Stimulated activated CD8-positive, alpha-beta memory T cell treated with anti-CD3 and anti-CD28 coated beads, Interleukin-12 subunit alpha, Interleukin-12 subunit beta, amount 100 ng/mL, for 24 hours (primary cell): ENCODE measurements around the gene FOLR3.
"Not testable (repeated sequence)": the region's sequence is repeated elsewhere in the genome, so short reads cannot be mapped to it uniquely, and the experiment has no call there.

Source experiments
- DNase-seq: peaks from one replicate; pipeline ENCODE4 v3.0.0-alpha.2; 2020; ENCODE audit errors: extremely low read depth

The FOLR3 gene

GRCh38 chr11:72123117-72123653, 12.3 kb upstream of the FOLR3 start:
- no peak for DNase-seq

DNA sequence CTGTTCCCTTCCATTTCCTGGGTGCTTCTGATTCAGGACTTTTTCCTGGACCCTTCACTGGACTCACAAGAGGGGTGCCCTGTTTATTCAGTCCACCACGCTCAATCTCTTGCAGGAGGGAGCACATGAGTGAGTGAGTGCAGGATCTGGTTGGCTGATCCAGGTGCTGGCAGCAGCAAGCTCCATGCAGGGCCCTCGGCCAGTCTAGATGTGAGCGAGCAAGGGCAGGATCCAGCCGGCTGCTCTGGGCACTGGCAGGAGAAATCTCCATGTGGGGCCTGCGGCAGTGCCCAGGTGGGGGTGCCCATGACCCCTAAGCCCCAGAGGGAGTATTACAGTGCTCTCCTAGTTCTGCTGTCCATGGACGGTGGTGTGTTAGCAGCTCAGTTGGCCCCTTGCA, 11.5 kb upstream of the FOLR3 start:
- DNase-seq = no peak

DNA sequence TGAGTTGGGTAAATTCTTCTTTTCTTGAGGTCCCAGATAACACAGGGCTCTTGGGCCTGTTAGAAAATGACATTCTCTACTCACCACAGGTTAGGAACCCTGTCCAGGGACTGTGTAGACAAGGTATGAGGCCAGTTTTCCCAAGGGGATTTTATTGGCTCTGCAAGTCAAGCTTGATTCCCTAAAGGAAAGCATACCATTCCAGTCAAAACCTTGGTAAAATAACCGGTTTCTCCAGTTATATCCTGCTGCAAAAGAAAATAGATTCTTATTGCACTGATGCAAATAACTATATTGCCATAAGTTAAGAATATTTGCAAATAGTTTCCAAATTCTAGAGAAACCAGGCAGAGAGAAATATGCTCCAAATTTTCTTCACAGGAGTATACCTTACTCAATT, 9.6 kb upstream of the FOLR3 start:
- no peak for DNase-seq

- DNase-seq = no peak
These were observed 7.6 kb upstream of the FOLR3 start for GRCh38 chr11:72127923-72128322.

- no peak for DNase-seq
These were observed 6.1 kb upstream of the FOLR3 start for GRCh38 chr11:72129381-72129780.

DNA sequence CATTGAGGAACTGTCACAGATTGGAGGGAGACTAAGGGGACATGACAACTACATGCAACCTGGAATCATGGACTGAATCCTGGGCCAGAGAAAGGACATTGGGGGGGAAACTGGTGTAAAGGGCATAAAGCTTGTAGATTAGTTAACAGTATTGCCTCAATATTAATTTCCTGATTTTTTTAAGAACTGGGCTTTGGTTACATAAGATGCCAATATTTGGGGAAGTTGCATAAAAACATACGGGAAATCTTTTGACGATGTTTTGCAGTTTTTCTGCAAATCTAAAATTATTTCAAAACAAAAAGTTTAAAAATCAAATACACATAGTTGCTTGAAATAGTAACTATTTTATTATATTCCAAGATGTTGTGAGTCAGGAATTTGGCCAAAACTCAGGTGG, 2.9 kb upstream of the FOLR3 start:
- no peak for DNase-seq

DNA sequence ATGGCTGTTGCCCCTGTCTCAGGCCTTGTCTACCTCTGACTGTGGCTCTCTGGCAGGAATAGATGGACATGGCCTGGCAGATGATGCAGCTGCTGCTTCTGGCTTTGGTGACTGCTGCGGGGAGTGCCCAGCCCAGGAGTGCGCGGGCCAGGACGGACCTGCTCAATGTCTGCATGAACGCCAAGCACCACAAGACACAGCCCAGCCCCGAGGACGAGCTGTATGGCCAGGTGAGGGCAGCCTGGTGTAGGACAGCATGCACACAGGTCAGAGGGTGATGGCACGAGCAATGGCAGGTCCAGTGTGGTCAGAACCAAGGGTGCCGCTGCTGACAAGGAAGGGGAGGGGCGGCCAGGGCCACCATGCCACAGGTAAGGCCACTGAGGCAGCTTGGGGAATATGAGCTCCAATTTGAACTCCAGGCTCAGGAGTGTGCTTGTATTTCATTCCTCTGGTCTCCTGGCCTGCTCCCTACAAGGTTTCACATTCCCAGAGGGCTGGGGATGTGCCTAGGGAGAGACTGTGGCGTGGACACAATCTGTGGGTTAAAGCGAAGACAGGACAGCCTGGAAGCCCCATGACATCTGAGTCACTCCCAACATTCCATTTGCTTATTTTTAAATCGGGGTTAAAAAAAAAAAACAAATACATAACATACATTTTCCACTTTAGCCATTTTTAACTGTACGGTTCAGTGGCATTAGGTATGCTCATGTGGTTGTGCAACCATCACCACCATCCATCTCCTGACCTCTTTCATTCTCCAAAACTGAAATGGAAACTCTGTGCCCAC, 562 bp downstream of the FOLR3 start:
- DNase-seq = no peak

GRCh38 chr11:72136684-72137262, 1.2 kb downstream of the FOLR3 start:
- DNase-seq = no peak

DNA sequence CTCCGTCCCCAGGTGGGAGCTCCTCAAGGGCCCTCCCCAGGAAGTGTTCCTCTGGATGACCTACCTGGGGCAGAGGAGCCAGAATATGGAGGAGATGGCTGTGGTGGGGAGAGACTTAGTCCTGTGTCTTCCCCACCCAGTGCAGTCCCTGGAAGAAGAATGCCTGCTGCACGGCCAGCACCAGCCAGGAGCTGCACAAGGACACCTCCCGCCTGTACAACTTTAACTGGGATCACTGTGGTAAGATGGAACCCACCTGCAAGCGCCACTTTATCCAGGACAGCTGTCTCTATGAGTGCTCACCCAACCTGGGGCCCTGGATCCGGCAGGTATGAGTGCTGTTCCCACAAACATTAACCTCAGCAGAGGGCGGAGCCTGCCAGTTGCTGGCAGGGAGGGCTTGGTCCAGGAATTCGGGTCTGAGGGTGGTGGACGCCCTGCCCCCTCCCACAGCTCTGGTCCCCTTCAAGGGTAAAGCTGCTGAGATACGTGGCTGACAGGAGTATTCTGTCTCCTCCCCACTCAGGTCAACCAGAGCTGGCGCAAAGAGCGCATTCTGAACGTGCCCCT, 3.4 kb downstream of the FOLR3 start:
- no peak for DNase-seq

DNA sequence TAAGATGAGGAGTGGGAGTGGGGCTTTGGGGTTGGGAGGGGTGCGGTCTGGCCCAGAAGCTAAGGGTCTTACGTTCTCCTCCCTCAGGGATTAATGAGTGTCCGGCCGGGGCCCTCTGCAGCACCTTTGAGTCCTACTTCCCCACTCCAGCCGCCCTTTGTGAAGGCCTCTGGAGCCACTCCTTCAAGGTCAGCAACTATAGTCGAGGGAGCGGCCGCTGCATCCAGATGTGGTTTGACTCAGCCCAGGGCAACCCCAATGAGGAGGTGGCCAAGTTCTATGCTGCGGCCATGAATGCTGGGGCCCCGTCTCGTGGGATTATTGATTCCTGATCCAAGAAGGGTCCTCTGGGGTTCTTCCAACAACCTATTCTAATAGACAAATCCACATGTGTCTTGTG, 4.0 kb downstream of the FOLR3 start:
- DNase-seq = no peak

DNA sequence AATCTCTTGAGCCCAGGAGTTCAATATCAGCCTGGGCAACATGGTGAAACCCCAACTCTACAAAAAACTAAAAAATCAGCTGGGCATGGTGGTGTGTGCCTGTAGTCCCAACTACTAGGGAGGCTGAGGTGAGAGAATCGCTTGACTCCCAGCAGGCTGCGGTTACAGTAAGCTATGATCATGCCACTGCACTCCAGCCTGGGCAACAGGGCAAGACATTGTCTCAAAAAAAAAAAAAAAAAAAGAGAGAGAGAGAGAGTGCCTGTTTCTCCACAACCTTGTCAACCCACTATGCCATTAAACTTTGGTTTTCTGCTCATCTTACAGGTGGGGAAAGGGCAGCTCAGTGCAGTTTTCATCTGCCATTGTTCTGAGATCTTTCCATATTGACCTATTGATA, 5.1 kb downstream of the FOLR3 start:
- DNase-seq = no peak

DNA sequence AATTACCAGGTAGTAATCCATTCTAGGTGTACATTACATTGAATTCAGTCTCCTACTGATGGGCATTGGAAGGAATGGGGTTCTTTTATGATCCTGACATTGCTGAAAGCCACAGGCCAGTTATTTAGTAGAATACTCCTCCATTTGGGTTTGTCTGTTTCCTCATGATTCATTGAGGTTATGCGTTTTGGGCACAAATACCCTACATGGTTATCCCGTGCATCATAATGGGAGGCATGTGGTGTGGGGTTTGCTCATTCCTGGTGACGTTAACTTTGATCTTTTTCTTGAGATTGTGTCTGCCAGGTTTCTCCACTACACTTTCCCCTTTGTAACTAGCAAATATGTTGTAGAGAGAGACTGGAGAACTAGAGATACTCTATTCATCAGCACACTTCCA, 5.5 kb downstream of the FOLR3 start:
- DNase-seq = no peak

GRCh38 chr11:72142086-72142485, 6.6 kb downstream of the FOLR3 start:
- DNase-seq = not testable (repeated sequence)

DNA sequence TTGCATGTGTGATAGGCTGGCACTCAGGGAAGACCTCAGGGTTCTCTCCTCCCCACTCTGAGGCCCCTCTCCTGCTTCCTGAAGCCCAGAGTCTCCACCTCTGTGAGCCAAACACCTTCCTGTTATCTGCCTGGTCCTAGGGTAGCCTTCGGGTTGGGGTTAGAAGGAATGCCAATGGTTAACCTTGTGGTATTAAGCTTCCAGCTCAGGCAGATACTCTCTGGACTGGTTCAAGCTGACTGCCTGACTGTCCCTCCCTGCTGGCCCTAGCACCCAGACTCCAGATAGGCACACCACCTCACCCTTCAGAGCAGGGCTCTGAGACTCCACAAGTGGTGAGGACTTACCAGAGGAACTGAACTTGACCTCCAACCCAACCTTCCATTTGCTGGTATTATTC, 7.0 kb downstream of the FOLR3 start:
- not testable (repeated sequence) for DNase-seq

GRCh38 chr11:72144807-72145565, 9.5 kb downstream of the FOLR3 start:
- DNase-seq = no peak

GRCh38 chr11:72146625-72147024, 11.1 kb downstream of the FOLR3 start:
- no peak for DNase-seq

DNA sequence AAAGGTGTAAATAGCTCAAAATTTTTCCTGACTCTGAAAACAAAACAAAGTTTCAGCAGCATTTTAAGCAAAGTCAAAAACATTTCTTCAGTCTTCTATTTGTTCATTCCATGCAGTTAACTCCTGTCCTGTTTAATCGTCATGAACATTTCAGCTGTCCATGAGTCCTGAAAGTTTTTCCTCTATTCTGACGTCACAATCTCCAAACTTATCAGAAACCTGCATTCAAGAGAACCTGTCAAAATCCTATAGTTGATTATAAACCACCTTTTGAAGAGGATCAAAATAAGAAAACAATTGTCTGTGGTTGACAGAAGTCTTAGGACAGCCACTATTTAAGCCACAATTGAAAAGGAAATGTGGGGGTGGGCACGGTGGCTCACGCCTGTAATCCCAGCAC, 15.4 kb downstream of the FOLR3 start:
- no peak for DNase-seq

GRCh38 chr11:72153874-72154273, 18.3 kb downstream of the FOLR3 start:
- not testable (repeated sequence) for DNase-seq

DNA sequence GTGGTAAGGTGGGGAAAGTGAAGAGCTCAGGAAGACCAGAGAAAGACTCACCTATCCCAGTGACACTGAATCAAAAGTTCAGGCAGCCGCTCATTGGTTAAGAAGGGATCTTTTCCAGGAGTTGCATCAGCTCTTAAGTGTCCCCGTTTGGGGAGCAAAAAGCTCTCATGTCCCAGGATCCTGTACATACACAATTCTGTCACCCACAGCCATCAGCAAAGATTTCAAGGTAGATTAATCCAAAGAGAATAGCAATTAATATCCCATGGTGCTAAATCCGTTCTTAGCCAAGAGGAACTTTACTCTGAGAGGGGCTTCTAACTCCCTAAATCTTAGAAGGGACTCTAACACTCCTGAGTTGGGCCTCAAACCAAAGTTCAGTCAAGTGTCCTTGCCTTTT, 19.3 kb downstream of the FOLR3 start:
- no peak for DNase-seq

DNA sequence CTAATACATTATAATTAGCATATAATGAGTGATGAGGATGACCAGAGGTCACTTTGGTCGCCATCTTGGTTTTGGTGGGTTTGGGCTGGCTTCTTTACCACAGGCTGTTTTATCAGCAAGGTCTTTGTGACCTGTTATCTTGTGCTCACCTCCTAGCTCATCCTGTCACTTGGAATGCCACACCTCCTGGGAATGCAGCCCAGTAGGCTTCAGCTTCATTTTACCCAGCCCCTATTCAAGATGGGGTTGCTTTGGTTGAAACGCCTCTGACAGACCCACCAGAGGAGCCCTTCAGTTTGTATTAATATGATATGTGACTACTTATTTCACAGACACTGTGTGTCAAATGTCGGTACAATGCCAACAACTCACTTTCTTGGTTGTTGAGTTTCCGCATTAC, 20.2 kb downstream of the FOLR3 start:
- no peak for DNase-seq

DNA sequence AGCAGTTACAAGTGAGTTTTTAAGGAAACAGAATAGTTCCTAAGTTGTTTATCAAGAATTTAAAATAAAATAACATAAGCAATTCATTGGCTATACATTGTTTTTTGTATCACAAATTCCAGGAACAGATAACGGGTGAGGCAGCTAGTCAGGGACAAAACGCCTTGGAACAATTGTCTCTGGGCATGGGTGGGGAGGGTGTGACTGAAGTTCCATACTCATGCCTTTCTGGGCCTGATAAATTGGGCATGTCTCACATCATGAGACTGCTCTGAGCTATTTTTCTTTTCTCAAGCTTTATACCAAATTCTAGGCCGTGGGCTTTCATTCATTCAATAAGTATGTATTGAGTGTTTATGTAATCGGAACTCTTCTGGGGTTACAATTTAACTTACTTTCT, 21.6 kb downstream of the FOLR3 start:
- no peak for DNase-seq

GRCh38 chr11:72160319-72160718, 24.8 kb downstream of the FOLR3 start:
- DNase-seq = no peak
